Measurements from ENCODE around the gene LDHD.

DNA sequence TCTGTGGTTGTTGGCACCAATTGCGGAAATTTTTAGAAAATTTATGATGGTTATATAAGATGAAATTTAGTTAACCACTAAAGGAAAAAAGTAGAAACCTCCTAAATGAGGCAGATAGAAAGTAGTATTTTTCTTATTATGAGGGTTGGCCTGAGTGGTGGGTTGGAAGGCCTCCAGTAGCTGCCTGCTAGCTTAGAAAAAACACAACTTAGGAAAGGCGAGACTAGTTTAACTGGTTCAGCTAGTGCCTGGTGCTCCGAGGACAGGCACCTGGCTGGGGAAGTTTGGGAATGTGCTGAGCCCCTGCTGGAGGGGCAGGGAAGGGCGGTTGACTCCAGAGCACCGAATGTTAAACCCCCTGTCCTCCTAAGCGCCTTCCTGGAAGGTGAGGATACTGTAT, 19.9 kb downstream of the LDHD start:
- TF ChIP-seq, protein P1, sequence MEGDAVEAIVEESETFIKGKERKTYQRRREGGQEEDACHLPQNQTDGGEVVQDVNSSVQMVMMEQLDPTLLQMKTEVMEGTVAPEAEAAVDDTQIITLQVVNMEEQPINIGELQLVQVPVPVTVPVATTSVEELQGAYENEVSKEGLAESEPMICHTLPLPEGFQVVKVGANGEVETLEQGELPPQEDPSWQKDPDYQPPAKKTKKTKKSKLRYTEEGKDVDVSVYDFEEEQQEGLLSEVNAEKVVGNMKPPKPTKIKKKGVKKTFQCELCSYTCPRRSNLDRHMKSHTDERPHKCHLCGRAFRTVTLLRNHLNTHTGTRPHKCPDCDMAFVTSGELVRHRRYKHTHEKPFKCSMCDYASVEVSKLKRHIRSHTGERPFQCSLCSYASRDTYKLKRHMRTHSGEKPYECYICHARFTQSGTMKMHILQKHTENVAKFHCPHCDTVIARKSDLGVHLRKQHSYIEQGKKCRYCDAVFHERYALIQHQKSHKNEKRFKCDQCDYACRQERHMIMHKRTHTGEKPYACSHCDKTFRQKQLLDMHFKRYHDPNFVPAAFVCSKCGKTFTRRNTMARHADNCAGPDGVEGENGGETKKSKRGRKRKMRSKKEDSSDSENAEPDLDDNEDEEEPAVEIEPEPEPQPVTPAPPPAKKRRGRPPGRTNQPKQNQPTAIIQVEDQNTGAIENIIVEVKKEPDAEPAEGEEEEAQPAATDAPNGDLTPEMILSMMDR (conservative IDR thresholded peaks at IDR 0.05 in 1 of 2, IDR thresholded peaks at IDR 0.05 in 1 of 2; ENCODE audit: extremely low read depth in 1 of 2, insufficient read depth in 1 of 2, low read depth in 1 of 2, low read length in 2 of 2): peak; percentile 55 to 68
- TF ChIP-seq EZH2 (IDR thresholded peaks at IDR 0.05; ENCODE audit: borderline replicate concordance, low read length): no peak

Data from mammary epithelial cell (primary cell).